ENCODE measurements around the gene IRF9. TPM values are rescaled to one million over a fixed set of nuclear protein-coding genes. Genes with fewer than 3 reads are reported as not detected.

IRF9 gene
- total and polyA plus RNA-seq, 2 of the 13 experiments (the other 11 are each of a cell fraction or from before 2014, with no cell fraction given) = 14.9 to 49.7 TPM

DNA sequence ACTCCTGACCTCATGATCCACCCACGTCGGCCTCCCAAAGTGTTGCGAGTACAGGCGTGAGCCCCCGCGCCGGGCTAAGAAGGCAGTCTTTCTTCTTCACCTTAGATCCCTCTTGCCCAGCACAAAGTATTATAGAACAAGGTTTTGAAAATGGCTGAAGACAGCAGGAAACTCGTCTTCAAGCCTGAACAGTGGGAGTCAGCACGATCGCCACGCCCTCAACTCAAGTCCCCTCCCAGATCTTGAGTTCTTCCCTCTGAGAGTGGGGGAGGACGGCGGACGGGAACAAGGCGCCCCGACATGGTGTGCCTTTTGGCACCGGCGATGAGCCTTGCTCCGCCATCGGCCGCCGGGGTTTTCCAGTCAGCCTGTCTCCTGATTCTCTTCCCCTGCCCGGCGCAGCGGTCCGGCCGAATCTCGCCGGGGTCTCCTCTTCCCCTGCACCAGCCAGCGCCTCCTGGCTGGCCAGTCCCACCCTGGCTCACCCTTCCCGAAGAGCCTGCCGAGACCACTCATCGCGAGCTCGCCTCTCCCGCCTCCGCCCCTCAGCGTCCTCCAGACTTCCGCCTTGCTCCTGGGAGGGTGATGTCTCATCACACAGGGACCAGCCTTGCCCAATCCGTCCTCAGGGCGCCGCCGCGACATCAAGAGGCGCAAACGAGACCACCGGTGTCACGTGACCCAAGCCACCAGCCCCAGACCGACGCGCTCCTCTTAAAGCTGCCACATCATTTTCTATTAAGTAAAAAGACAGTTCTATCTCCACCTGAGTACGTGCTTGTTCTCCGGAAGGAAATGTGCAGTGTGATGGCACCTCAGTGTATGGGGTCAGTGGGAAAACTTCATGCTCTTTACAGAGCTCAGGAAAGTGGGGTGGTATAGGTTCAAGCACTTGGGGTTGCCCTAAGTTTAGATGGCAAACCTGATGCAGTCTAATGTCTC lies 52.1 kb downstream of the IRF9 start, which contains the start of gene CHMP4A (continued):
- TF ChIP-seq SIN3A (IDR thresholded peaks at IDR 0.05; ENCODE audit: borderline replicate concordance, low read depth, low read length) (peak; percentile 98), ZNF577 (CRISPR knock-in tag; IDR thresholded peaks at IDR 0.05; ENCODE audit: borderline replicate concordance, low read depth) (peak; percentile 50; the same call in 1 of the 2 replicates), ZSCAN21 (CRISPR knock-in tag; IDR thresholded peaks at IDR 0.05; ENCODE audit: borderline replicate concordance) (peak; percentile 96; the same call in 1 of the 2 replicates), ZEB1 (IDR thresholded peaks at IDR 0.05; ENCODE audit: insufficient replicate concordance, low read depth) (no peak), SNAPC5 (CRISPR knock-in tag; IDR thresholded peaks at IDR 0.05; ENCODE audit: borderline replicate concordance) (peak; percentile 83), ZNF234 (CRISPR knock-in tag; conservative IDR thresholded peaks at IDR 0.05) (no peak), STAT5B (CRISPR knock-in tag; IDR thresholded peaks at IDR 0.05) (peak; percentile 64; the same call in 1 of the 2 replicates), ZNF224 (CRISPR knock-in tag; IDR thresholded peaks at IDR 0.05) (peak; percentile 93), CBFB (CRISPR knock-in tag; IDR thresholded peaks at IDR 0.05) (peak; percentile 95), ZNF547 (CRISPR knock-in tag; IDR thresholded peaks at IDR 0.05) (peak; percentile 98), NR3C1 (CRISPR knock-in tag; IDR thresholded peaks at IDR 0.05) (no peak), XBP1 (CRISPR knock-in tag; IDR thresholded peaks at IDR 0.05) (peak; percentile 44; the same call in 1 of the 2 replicates), ZBTB33 (CRISPR knock-in tag; IDR thresholded peaks at IDR 0.05) (peak; percentile 4; the same call in 1 of the 2 replicates), MTF2 (CRISPR knock-in tag; IDR thresholded peaks at IDR 0.05; ENCODE audit: borderline replicate concordance) (0 out of 2 replicates have a peak, but pooled peaks have one; percentile 36), RFXAP (CRISPR knock-in tag; IDR thresholded peaks at IDR 0.05; ENCODE audit: borderline replicate concordance) (peak; percentile 98), SMAD9 (CRISPR knock-in tag; IDR thresholded peaks at IDR 0.05) (no peak; the same call in none of the 2 replicates), ZNF138 (CRISPR knock-in tag; IDR thresholded peaks at IDR 0.05; ENCODE audit: low read depth) (peak; percentile 80)
- TF ChIP-seq, protein P1, sequence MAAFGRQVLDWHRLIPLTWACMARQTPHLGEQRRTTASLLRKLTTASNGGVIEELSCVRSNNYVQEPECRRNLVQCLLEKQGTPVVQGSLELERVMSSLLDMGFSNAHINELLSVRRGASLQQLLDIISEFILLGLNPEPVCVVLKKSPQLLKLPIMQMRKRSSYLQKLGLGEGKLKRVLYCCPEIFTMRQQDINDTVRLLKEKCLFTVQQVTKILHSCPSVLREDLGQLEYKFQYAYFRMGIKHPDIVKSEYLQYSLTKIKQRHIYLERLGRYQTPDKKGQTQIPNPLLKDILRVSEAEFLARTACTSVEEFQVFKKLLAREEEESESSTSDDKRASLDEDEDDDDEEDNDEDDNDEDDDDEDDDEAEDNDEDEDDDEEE (CRISPR knock-in tag; IDR thresholded peaks at IDR 0.05) = peak; percentile 82; the same call in 1 of the 2 replicates
- TF ChIP-seq, protein P2, sequence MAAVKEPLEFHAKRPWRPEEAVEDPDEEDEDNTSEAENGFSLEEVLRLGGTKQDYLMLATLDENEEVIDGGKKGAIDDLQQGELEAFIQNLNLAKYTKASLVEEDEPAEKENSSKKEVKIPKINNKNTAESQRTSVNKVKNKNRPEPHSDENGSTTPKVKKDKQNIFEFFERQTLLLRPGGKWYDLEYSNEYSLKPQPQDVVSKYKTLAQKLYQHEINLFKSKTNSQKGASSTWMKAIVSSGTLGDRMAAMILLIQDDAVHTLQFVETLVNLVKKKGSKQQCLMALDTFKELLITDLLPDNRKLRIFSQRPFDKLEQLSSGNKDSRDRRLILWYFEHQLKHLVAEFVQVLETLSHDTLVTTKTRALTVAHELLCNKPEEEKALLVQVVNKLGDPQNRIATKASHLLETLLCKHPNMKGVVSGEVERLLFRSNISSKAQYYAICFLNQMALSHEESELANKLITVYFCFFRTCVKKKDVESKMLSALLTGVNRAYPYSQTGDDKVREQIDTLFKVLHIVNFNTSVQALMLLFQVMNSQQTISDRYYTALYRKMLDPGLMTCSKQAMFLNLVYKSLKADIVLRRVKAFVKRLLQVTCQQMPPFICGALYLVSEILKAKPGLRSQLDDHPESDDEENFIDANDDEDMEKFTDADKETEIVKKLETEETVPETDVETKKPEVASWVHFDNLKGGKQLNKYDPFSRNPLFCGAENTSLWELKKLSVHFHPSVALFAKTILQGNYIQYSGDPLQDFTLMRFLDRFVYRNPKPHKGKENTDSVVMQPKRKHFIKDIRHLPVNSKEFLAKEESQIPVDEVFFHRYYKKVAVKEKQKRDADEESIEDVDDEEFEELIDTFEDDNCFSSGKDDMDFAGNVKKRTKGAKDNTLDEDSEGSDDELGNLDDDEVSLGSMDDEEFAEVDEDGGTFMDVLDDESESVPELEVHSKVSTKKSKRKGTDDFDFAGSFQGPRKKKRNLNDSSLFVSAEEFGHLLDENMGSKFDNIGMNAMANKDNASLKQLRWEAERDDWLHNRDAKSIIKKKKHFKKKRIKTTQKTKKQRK (IDR thresholded peaks at IDR 0.05; ENCODE audit: low read length) = no peak

Measured in HepG2 (cell line).